Hippocampal formation (tissue), 2 donors: ENCODE measurements around the gene WFDC10B.
"Not testable (repeated sequence)": the region's sequence is repeated elsewhere in the genome, so short reads cannot be mapped to it uniquely, and the experiment has no call there.

ENCODE experiments used
- DNase-seq, 2 donors: peaks; one replicate each; lab custom pipeline; 2025; lab: John Stamatoyannopoulos, UW

WFDC10B gene

DNA sequence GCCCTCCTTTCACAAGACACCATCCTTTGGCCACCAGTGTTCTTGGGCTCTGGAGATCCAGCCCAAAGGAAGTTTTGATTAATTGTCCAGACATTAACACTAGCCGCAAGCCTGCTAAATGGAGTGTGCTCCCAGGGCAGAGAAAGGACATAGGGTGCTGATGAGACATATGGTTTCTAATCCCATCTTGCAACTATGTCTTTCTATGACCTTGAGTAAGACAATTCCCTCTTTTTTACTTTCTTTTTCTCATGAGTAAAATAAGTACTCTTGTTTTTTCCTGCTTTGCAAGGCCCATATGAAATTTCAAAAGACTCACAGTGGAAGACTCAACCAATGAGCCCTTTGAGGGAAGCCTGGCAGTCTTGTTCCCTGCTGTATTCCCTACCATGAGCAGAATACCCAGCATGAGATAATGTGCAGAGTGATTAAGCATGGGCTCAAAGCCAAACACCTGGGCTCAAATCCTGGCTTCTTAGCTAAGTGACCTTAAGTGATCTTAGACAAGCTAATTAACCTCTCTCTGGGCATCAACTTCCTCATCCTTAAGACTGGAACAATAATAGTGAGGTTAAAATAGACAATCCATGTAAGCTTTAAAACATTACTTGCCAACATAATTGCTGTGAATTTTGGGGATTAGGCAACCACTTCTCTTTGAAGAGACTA is at the start of gene WFDC10B:
Gene WFDC10B (minus strand): TSS at position 51 of the 669 bp plus-strand sequence. CDS start 19,027 bp downstream, outside the sequence.
- no peak for DNase-seq

DNA sequence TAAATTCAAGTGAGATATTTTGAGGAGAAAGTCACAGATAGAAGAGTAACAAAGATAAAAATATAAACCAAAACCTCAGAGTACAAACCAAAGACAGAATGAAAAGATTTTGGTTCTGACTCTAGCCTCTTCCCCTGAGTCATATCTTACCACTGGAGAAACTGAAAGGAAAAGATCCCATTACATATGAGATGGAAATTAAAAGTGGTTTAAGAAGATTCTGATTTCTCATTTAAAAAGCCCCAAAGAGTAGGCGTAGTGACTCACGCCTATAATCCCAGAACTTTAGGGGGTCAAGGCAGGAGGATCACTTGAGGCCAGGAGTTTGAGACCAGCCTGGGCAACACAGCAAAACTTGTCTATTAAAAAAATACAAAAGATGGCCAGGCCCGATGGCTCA is 47.9 kb upstream of the WFDC10B start:
- no peak for DNase-seq

DNA sequence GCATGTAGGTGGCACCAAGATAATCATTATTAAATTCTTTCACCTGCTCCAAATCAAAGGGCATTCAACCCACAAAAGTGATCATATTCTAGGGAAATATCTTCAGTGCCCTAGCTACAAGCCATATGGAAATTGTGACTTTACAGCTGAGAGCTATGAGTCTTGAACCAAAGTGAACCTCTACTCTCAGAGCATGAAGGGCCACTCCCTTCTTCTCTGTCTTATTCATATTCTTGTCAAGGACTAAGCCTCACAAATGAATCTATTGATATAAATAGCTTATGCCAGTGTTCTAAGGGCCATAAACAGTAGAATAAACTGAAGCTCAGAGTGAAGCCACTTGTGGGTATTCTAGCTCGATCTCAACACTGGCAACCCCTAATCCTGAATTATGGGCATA is 46.9 kb upstream of the WFDC10B start:
- DNase-seq: no peak

- no peak for DNase-seq
Measured at GRCh38 chr20:45745015-45745414, 40.2 kb upstream of the WFDC10B start.

GRCh38 chr20:45742596-45742995 is 37.8 kb upstream of the WFDC10B start:
- DNase-seq: no peak

DNA sequence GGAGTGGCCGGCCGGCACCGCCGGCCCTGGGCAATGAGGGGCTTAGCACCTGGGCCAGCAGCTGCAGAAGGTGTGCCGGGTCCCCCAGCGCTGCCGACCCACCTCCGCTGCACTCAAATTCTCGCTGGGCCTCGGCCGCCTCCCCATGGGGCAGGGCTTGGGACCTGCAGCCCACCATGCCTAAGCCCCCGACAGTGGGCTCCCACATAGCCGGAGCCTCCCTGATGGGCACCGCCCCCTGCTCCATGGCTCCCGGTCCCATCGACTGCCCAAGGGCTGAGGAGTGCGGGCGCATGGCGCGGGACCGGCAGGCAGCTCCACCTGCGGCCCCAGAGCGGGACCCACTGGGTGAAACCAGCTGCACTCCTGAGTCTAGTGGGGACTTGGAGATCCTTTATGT is 31.2 kb upstream of the WFDC10B start:
- DNase-seq: no peak

GRCh38 chr20:45735552-45735951 is 30.7 kb upstream of the WFDC10B start:
- no peak for DNase-seq

DNA sequence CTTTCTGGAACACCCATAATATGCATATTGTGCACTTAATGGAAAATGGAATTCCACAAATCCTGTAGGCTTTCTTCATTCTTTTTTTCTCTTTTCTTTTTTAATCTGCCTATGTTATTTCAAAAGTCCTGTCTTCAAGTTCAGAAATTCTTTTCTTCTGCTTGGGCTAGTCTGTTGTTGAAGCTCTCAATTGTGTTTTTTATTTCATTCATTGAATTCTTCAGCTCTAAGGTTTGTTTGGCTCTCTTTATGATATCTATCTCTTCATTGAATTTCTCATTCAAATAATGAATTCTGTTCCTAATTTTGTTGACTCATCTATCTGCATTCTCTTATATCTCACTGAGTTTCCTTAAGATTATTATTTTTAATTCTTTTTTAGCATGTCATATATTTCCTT is 27.4 kb upstream of the WFDC10B start:
- DNase-seq: no peak

- DNase-seq: no peak
Measured at GRCh38 chr20:45727044-45727443, 22.2 kb upstream of the WFDC10B start.

DNA sequence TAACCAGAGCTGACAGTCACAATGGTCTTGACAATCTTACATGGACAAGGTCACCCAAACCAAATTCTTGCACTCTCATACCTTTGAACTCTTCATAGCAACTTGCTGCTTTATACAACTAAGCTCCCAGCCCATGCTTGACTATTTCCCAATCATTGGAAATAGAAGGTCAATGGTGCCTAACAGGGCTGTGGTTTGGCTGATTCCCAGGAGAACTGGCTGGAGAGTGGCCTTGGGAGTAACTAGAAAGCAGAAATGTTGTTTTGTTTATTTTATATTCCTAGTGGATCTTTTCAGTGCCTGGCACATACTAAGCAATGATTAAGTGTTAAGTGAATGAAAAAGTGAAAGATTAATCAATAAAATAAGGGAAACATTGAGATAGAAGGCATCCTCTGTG is 20.3 kb upstream of the WFDC10B start:
- DNase-seq: no peak

GRCh38 chr20:45722047-45722446 is 17.2 kb upstream of the WFDC10B start, which contains the start of gene SPINT4:
TSS of gene SPINT4 (plus strand) at chr20:45722347. CDS start at chr20:45722368, 21 bp downstream.
- no peak for DNase-seq

DNA sequence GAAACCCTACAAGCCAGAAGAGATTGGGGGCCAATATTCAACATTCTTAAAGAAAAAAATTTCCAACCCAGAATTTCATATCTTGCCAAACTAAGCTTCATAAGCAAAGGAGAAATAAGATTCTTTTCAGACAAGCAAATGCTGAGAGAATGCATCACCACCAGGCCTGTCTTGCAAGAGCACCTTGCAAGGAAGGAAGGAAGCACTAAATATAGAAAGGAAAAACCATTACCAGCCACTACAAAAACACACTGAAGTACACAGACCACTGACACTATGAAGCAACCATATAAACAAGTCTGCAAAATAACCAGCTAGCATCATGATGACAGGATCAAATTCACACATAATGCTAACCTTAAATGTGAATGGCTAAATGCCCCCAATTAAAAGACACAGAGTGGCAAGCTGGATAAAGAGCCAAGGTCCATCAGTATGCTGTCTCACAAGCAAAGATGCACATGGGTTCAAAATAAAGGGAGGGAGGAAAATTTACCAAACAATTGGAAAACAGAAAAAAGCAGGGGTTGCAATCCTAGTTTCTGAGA is 11.4 kb upstream of the WFDC10B start:
- DNase-seq: not testable (repeated sequence)

GRCh38 chr20:45701873-45702272 is 2.9 kb downstream of the WFDC10B start, which contains the start of gene WFDC13:
TSS of gene WFDC13 (plus strand) at chr20:45702038. CDS start at chr20:45702124, 86 bp downstream.
- no peak for DNase-seq

GRCh38 chr20:45701104-45701503 is 3.7 kb downstream of the WFDC10B start:
- no peak for DNase-seq

DNA sequence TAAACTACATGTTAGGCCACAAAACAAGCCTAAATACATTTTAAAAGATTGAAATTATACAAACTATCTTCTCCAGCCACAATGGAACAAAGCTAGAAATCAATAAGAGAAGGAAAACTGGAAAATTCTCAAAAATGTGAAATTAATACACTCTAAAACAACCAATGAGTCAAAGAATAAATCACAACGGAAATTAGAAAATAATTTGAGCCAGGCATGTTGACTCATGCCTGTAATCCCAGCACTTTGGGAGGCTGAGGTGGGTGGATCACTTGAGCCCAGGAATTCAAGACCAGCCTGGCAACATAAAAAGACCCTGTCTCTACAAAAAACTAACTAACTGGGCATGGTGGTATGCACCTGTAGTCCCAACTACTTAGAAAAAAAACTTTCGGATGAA is 9.3 kb downstream of the WFDC10B start:
- no peak for DNase-seq

DNA sequence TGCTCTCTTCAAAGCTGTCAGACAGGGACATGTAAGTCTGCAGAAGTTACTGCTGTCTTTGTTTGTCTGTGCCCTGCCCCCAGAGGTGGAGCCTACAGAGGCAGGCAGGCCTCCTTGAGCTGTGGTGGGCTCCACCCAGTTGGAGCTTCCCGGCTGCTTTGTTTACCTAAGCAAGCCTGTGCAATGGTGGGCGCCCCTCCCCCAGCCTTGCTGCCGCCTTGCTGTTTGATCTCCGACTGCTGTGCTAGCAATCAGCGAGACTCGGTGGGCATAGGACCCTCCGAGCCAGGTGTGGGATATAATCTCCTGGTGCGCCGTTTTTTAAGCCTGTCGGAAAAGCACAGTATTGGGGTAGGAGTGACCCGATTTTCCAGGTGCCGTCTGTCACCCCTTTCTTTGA is 11.5 kb downstream of the WFDC10B start:
- not testable (repeated sequence) for DNase-seq

DNA sequence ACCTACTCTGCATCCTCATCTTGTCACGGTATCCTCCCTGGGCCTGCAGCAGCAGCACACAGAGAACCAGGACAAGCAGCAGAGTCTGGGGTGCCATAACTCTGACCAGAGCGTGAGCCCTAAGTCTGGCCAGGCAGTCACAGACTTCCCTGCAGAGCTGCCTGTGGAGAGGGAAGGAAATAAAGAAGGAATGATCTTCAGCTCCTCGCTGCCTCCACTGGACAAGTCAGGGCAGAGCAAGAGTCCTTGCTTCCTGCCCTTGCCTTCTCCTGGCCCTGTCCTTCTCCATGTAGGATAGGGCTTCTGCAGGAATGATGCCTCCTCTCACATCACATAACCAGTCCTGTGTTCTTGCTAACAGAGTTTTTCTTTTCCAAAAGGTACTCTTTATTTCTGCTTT is 18.9 kb downstream of the WFDC10B start:
- DNase-seq: no peak

DNA sequence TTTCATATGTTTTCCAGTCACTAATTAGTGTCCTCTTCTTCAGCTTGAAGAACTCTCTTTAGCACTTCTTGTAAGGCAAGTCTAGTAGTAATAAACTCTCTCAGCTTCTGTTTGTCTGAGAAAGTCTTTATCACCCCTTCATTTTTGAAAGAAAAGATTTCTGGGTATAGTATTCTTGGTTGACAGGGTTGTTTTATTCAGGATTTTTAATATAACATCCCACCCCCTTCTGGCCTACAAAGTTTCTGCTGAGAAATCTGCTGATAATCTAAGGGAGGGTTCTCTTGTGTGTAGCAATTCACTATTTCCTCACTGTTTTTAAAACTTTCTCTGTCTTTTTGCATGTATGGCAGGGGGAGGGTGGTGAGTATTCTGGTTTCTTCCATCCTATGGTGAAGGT is 25.2 kb downstream of the WFDC10B start:
- no peak for DNase-seq

DNA sequence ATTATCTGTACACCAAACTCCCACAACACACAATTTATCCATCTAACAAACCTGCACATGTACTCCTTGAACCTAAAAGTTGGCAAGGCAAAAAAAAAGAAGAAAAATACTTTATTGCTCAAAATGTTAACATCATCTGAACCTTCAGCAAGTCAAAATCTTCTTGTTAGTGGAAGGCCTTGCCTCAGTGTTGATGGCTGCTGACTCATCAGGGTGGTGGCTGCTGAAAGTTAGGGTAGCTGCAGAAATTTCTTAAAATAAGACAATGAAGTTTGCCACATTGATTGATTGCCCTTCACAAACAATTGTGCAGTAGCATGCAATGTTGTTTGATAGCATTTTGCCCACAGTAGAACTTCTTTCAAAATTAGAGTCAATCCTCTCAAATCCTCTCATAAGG is 32.1 kb downstream of the WFDC10B start:
- DNase-seq: no peak

- DNase-seq: no peak
Measured at GRCh38 chr20:45670139-45670538, 34.7 kb downstream of the WFDC10B start, which contains the start of gene WFDC11. TSS of gene WFDC11 (minus strand) at chr20:45670239. CDS start at chr20:45650600, 19,639 bp downstream.

DNA sequence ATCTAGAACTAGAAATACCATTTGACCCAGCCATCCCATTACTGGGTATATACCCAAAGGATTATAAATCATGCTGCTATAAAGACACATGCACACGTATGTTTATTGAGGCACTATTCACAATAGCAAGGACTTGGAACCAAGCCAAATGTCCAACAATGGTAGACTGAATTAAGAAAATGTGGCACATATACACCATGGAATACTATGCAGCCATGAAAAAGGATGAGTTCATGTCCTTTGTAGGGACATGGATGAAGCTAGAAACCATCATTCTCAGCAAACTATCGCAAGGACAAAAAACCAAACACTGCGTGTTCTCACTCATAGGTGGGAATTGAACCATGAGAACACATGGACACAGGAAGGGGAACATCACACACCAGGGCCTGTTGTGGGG is 47.8 kb downstream of the WFDC10B start:
- DNase-seq: not testable (repeated sequence)

DNA sequence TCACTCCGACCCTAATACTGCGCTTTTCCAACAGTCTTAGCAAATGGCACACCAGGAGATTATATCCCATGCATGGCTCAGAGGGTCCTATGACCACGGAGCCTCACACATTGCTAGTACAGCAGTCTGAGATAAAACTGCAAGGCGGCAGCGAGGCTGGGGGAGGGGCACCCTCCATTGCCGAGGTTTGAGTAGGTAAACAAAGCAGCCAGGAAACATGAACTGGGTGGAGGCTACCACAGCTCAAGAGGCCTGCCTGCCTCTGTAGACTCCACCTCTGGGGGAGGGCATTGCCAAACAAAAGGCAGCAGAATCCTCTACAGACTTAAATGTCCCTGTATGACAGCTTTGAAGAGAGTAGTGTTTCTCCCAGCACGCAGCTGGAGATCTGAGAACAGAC is 53.1 kb downstream of the WFDC10B start:
- DNase-seq: not testable (repeated sequence)

- DNase-seq: no peak
Measured at GRCh38 chr20:45649312-45649863, 55.4 kb downstream of the WFDC10B start.
